ENCODE measurements around the gene ROPN1. TPM values are rescaled to one million over a fixed set of nuclear protein-coding genes. Genes with fewer than 3 reads are reported as not detected.
"Not testable (repeated sequence)": the region's sequence is repeated elsewhere in the genome, so short reads cannot be mapped to it uniquely, and the experiment has no call there.

ROPN1 gene
- total RNA-seq, 2 experiments from 2014 or later, result not detected

GRCh38 chr3:124023531-124023930 is 31.6 kb upstream of the ROPN1 start:
- DNase-seq; H3K4me3 Mint-ChIP-seq; POLR2A ChIA-PET; H3K4me1 Mint-ChIP-seq (ENCODE audit: low read depth); H3K27ac Mint-ChIP-seq; H3K36me3 Mint-ChIP-seq; intact Hi-C loops (cut with micrococcal nuclease); H3K9me3 Mint-ChIP-seq; H3K27me3 Mint-ChIP-seq: not testable (repeated sequence)
- CTCF ChIA-PET, result interaction anchor here (1.4 kb wide), 1 partner anchor 9 kb away, joined by 4 read pairs; the partner anchor contains the start of gene KALRN

GRCh38 chr3:124019291-124019690 is 27.4 kb upstream of the ROPN1 start:
- no peaks in the 10 kb centered on the region for H3K9me3 Mint-ChIP-seq
- POLR2A ChIA-PET, result no interaction called here
- H3K36me3 Mint-ChIP-seq, result no peaks in the 10 kb centered on the region
- H3K27ac Mint-ChIP-seq, result no peak overlapping the region
- intact Hi-C loops (cut with micrococcal nuclease), result no loop called here
- no peaks in the 10 kb centered on the region for H3K4me1 Mint-ChIP-seq (ENCODE audit: low read depth)
- CTCF ChIA-PET, result interaction anchor here (0.8 to 0.9 kb wide), 2 partner anchors 13 to 62 kb away, joined by 3 to 4 read pairs; partner anchors contain the start of gene KALRN
- H3K27me3 Mint-ChIP-seq, result peaks cover 23% of the 10 kb centered on the region
- no peak overlapping the region for H3K4me3 Mint-ChIP-seq
- DNase-seq, result no peak

- CTCF ChIA-PET, result interaction anchor here (3.2 kb wide), 1 partner anchor 62 kb away, joined by 22 read pairs; no protein-coding TSS in a partner anchor
- POLR2A ChIA-PET; intact Hi-C loops (cut with micrococcal nuclease): not testable (repeated sequence)
Measured at GRCh38 chr3:124017502-124017901, 25.6 kb upstream of the ROPN1 start.

GRCh38 chr3:124016483-124016882 is 24.6 kb upstream of the ROPN1 start:
- intact Hi-C loops (cut with micrococcal nuclease), result loop anchor here (1.0 kb wide), 1 partner anchor 63 kb away; no protein-coding TSS in a partner anchor
- H3K27me3 Mint-ChIP-seq, result peaks cover 24% of the 10 kb centered on the region
- H3K27ac Mint-ChIP-seq; H3K9me3 Mint-ChIP-seq; H3K36me3 Mint-ChIP-seq; DNase-seq; H3K4me1 Mint-ChIP-seq (ENCODE audit: low read depth); POLR2A ChIA-PET; H3K4me3 Mint-ChIP-seq: not testable (repeated sequence)
- CTCF ChIA-PET, result interaction anchor here (1.1 to 3.2 kb wide), 2 partner anchors 16 to 63 kb away, joined by 3 to 22 read pairs; partner anchors contain the start of gene KALRN

More at GRCh38 chr3:124017502-124017901, 25.6 kb upstream of the ROPN1 start:
- not testable (repeated sequence) for H3K4me3 Mint-ChIP-seq; H3K9me3 Mint-ChIP-seq; H3K27ac Mint-ChIP-seq; DNase-seq; H3K4me1 Mint-ChIP-seq (ENCODE audit: low read depth); H3K36me3 Mint-ChIP-seq
- H3K27me3 Mint-ChIP-seq, result peaks cover 23% of the 10 kb centered on the region

- H3K27ac Mint-ChIP-seq, result no peak overlapping the region
Measured at GRCh38 chr3:124014366-124014942, 22.5 kb upstream of the ROPN1 start.

GRCh38 chr3:124008321-124008720 is 16.4 kb upstream of the ROPN1 start:
- H3K9me3 Mint-ChIP-seq, POLR2A ChIA-PET: not testable (repeated sequence)

More at GRCh38 chr3:124014366-124014942, 22.5 kb upstream of the ROPN1 start:
- ChIA-PET POLR2A (no interaction called here), CTCF (interaction anchor here (1.3 to 4.0 kb wide), 3 partner anchors 19 to 65 kb away, joined by 3 to 22 read pairs (median 13); partner anchors contain the start of gene KALRN)
- Mint-ChIP-seq H3K4me1 (ENCODE audit: low read depth) (no peaks in the 10 kb centered on the region), H3K27me3 (peaks cover 22% of the 10 kb centered on the region), H3K4me3 (no peak overlapping the region), H3K36me3 (no peaks in the 10 kb centered on the region), H3K9me3 (no peaks in the 10 kb centered on the region)
- DNase-seq, result no peak
- intact Hi-C loops (cut with micrococcal nuclease), result no loop called here

GRCh38 chr3:124007186-124007585 is 15.3 kb upstream of the ROPN1 start:
- Mint-ChIP-seq H3K9me3 (no peaks in the 10 kb centered on the region), H3K27me3 (peaks cover 37% of the 10 kb centered on the region), H3K36me3 (no peaks in the 10 kb centered on the region), H3K4me1 (ENCODE audit: low read depth) (no peaks in the 10 kb centered on the region), H3K27ac (no peak overlapping the region), H3K4me3 (no peak overlapping the region)
- CTCF ChIA-PET, result no interaction called here
- POLR2A ChIA-PET, result no interaction called here
- DNase-seq, result no peak
- intact Hi-C loops (cut with micrococcal nuclease), result no loop called here

More at GRCh38 chr3:124008321-124008720, 16.4 kb upstream of the ROPN1 start:
- H3K36me3 Mint-ChIP-seq; H3K27ac Mint-ChIP-seq; CTCF ChIA-PET; H3K4me3 Mint-ChIP-seq; intact Hi-C loops (cut with micrococcal nuclease); H3K4me1 Mint-ChIP-seq (ENCODE audit: low read depth); DNase-seq: not testable (repeated sequence)
- peaks cover 33% of the 10 kb centered on the region for H3K27me3 Mint-ChIP-seq

GRCh38 chr3:124002405-124003079 is 10.6 kb upstream of the ROPN1 start:
- POLR2A ChIA-PET, result not testable (repeated sequence)

GRCh38 chr3:124001366-124001765 is 9.4 kb upstream of the ROPN1 start:
- H3K4me1 Mint-ChIP-seq (ENCODE audit: low read depth); H3K9me3 Mint-ChIP-seq; H3K27ac Mint-ChIP-seq; POLR2A ChIA-PET; H3K36me3 Mint-ChIP-seq; intact Hi-C loops (cut with micrococcal nuclease); H3K4me3 Mint-ChIP-seq; DNase-seq: not testable (repeated sequence)
- H3K27me3 Mint-ChIP-seq, result peaks cover 54% of the 10 kb centered on the region
- CTCF ChIA-PET, result interaction anchor here (1.0 kb wide), 1 partner anchor 78 kb away, joined by 4 read pairs; no protein-coding TSS in a partner anchor

More at GRCh38 chr3:124002405-124003079, 10.6 kb upstream of the ROPN1 start:
- peaks cover 56% of the 10 kb centered on the region for H3K27me3 Mint-ChIP-seq
- CTCF ChIA-PET; H3K27ac Mint-ChIP-seq; DNase-seq; intact Hi-C loops (cut with micrococcal nuclease); H3K36me3 Mint-ChIP-seq; H3K4me1 Mint-ChIP-seq (ENCODE audit: low read depth); H3K9me3 Mint-ChIP-seq; H3K4me3 Mint-ChIP-seq: not testable (repeated sequence)

GRCh38 chr3:123997543-123997942 is 5.6 kb upstream of the ROPN1 start:
- ChIA-PET POLR2A (no interaction called here), CTCF (no interaction called here)
- Mint-ChIP-seq H3K4me3 (no peak overlapping the region), H3K9me3 (no peaks in the 10 kb centered on the region), H3K27ac (no peak overlapping the region), H3K27me3 (peaks cover 35% of the 10 kb centered on the region), H3K36me3 (no peaks in the 10 kb centered on the region), H3K4me1 (ENCODE audit: low read depth) (no peaks in the 10 kb centered on the region)
- DNase-seq, result no peak
- intact Hi-C loops (cut with micrococcal nuclease), result no loop called here

- no peaks in the 10 kb centered on the region for H3K9me3 Mint-ChIP-seq
- H3K4me3 Mint-ChIP-seq, result no peak overlapping the region
- no peak overlapping the region for H3K27ac Mint-ChIP-seq
- H3K36me3 Mint-ChIP-seq, result no peaks in the 10 kb centered on the region
- H3K4me1 Mint-ChIP-seq (ENCODE audit: low read depth), result no peaks in the 10 kb centered on the region
- H3K27me3 Mint-ChIP-seq, result peaks cover 34% of the 10 kb centered on the region
- POLR2A ChIA-PET, result no interaction called here
- DNase-seq, result no peak
- CTCF ChIA-PET, result no interaction called here
- intact Hi-C loops (cut with micrococcal nuclease), result no loop called here
Measured at GRCh38 chr3:123993818-123994217, 1.9 kb upstream of the ROPN1 start.

- Mint-ChIP-seq H3K27me3 (peaks cover 42% of the 10 kb centered on the region), H3K4me3 (no peak overlapping the region), H3K36me3 (no peaks in the 10 kb centered on the region), H3K4me1 (ENCODE audit: low read depth) (no peaks in the 10 kb centered on the region), H3K9me3 (no peaks in the 10 kb centered on the region), H3K27ac (no peak overlapping the region)
- POLR2A ChIA-PET, result no interaction called here
- intact Hi-C loops (cut with micrococcal nuclease), result no loop called here
- CTCF ChIA-PET, result no interaction called here
- no peak for DNase-seq
Measured at GRCh38 chr3:123986427-123986826, 5.5 kb downstream of the ROPN1 start.

- no peak for DNase-seq
- CTCF ChIA-PET, result no interaction called here
- no peak overlapping the region for H3K27ac Mint-ChIP-seq
- H3K4me3 Mint-ChIP-seq, result no peak overlapping the region
- POLR2A ChIA-PET, result no interaction called here
- peaks cover 42% of the 10 kb centered on the region for H3K27me3 Mint-ChIP-seq
- H3K9me3 Mint-ChIP-seq, result no peaks in the 10 kb centered on the region
- intact Hi-C loops (cut with micrococcal nuclease), result no loop called here
- no peaks in the 10 kb centered on the region for H3K36me3 Mint-ChIP-seq
- no peaks in the 10 kb centered on the region for H3K4me1 Mint-ChIP-seq (ENCODE audit: low read depth)
Measured at GRCh38 chr3:123984957-123985356, 7.0 kb downstream of the ROPN1 start.
